Measurements from ENCODE around the gene TIMM22. TPM values are rescaled to one million over a fixed set of nuclear protein-coding genes. Genes with fewer than 3 reads are reported as not detected.

Gene TIMM22
- total and polyA plus RNA-seq, 2 of the 13 experiments (the other 11 are each of a cell fraction or from before 2014, with no cell fraction given) = 6.2 to 15.5 TPM

GRCh38 chr17:965311-965989 is 31.5 kb upstream of the TIMM22 start:
- in situ Hi-C loops (cut with HindIII; ENCODE audit: extremely low pct_ligation_motif_present, low pct_unique_long_range_greater_than_20kb) = no loop called here
- H3K79me2 ChIP-seq (ENCODE audit: insufficient read depth, low read length) = peaks cover 55% of the 10 kb centered on the region
- POLR2A ChIA-PET = interaction anchor here (1.3 kb wide), 1 partner anchor 10 kb away, joined by 3 read pairs; no protein-coding TSS in a partner anchor
- H3K4me1 ChIP-seq (ENCODE audit: insufficient read depth, low read length) = peaks cover 8% of the 10 kb centered on the region
- peaks cover 2% of the 10 kb centered on the region; the same call in 1 of the 2 replicates for H4K20me1 ChIP-seq (ENCODE audit: insufficient read depth, low read length)
- no peaks in the 10 kb centered on the region for H3K27me3 ChIP-seq (ENCODE audit: control insufficient read depth in 1 of 2, insufficient read depth in 2 of 2, low read length in 2 of 2)
- intact Hi-C loops (cut with micrococcal nuclease; ENCODE audit: unreplicated experiment) = no loop called here
- H3K36me3 ChIP-seq (replicated peaks in 1 of 2; ENCODE audit: control insufficient read depth in 1 of 2, insufficient read depth in 2 of 2, low read length in 2 of 2) = peaks cover 0 to 4% of the 10 kb centered on the region in 2 experiments; a peak in 2 of 5 replicates
- 94% methylated on average over 12 of the region's 12 CpGs for WGBS (ENCODE audit: low lambda C conversion rate)
- TF ChIP-seq ZNF619 (CRISPR knock-in tag; IDR thresholded peaks at IDR 0.05) = no peak
- H3K9me3 ChIP-seq (ENCODE audit: low read length) = no peaks in the 10 kb centered on the region
- no peak overlapping the region for H3K4me3 ChIP-seq (replicated peaks in 1 of 3; ENCODE audit: insufficient read depth in 1 of 3, low read depth in 2 of 3, low read length in 3 of 3)
- H3K9ac ChIP-seq (ENCODE audit: insufficient read depth, low read depth, low read length) = no peak overlapping the region
- H2AFZ ChIP-seq (ENCODE audit: low read length) = no peak overlapping the region
- no peak overlapping the region for H3K27ac ChIP-seq (ENCODE audit: extremely low read length, insufficient read depth, low read length)
- DNase-seq (ENCODE audit: low spot score) = no peak
- no peak overlapping the region for H3K4me2 ChIP-seq (ENCODE audit: low read depth, low read length)
- CTCF ChIA-PET (ENCODE audit: low intra/inter-chr PET ratio, low total read pairs) = no interaction called here
- FAIRE-seq = no peak
- no peak for ATAC-seq
- BruUV-seq (replicated peaks) = no TSS peak

GRCh38 chr17:967122-967521 is 29.8 kb upstream of the TIMM22 start:
- Histone ChIP-seq H3K79me2 (ENCODE audit: insufficient read depth, low read length) (peaks cover 59% of the 10 kb centered on the region), H3K9ac (ENCODE audit: insufficient read depth, low read depth, low read length) (no peak overlapping the region), H3K4me3 (replicated peaks in 1 of 3; ENCODE audit: insufficient read depth in 1 of 3, low read depth in 2 of 3, low read length in 3 of 3) (no peak overlapping the region), H3K36me3 (replicated peaks in 1 of 2; ENCODE audit: control insufficient read depth in 1 of 2, insufficient read depth in 2 of 2, low read length in 2 of 2) (peaks cover 0 to 4% of the 10 kb centered on the region in 2 experiments; a peak in 2 of 5 replicates), H3K27ac (ENCODE audit: extremely low read length, insufficient read depth, low read length) (no peak overlapping the region), H4K20me1 (ENCODE audit: insufficient read depth, low read length) (peaks cover 4% of the 10 kb centered on the region; the same call in 1 of the 2 replicates), H3K4me2 (ENCODE audit: low read depth, low read length) (no peak overlapping the region), H3K27me3 (ENCODE audit: control insufficient read depth in 1 of 2, insufficient read depth in 2 of 2, low read length in 2 of 2) (no peaks in the 10 kb centered on the region), H2AFZ (ENCODE audit: low read length) (no peak overlapping the region), H3K9me3 (ENCODE audit: low read length) (no peaks in the 10 kb centered on the region), H3K4me1 (ENCODE audit: insufficient read depth, low read length) (peaks cover 8% of the 10 kb centered on the region)
- in situ Hi-C loops (cut with HindIII; ENCODE audit: extremely low pct_ligation_motif_present, low pct_unique_long_range_greater_than_20kb) (no loop called here), intact Hi-C loops (cut with micrococcal nuclease; ENCODE audit: unreplicated experiment) (no loop called here)
- POLR2A ChIA-PET = no interaction called here
- TF ChIP-seq PREB (CRISPR knock-in tag; IDR thresholded peaks at IDR 0.05) (no peak), HNF4A (CRISPR knock-in tag; IDR thresholded peaks at IDR 0.05) (no peak), ZNF687 (CRISPR knock-in tag; IDR thresholded peaks at IDR 0.05) (peak; percentile 20; the same call in 1 of the 2 replicates)
- no peak for FAIRE-seq
- DNase-seq (ENCODE audit: low spot score) = no peak
- BruUV-seq (replicated peaks) = no TSS peak
- CTCF ChIA-PET (ENCODE audit: low intra/inter-chr PET ratio, low total read pairs) = no interaction called here
- no peak; the same call in 2 of the 3 replicates for ATAC-seq
- WGBS (ENCODE audit: low lambda C conversion rate) = 91% methylated on average over 8 of the region's 9 CpGs
